Fibroblast of lung (primary cell): ENCODE measurements around the gene PODXL2. TPM values are rescaled to one million over a fixed set of nuclear protein-coding genes. Genes with fewer than 3 reads are reported as not detected.

Experiments used
- DNase-seq, 2 donors: peaks; one replicate each; pipeline versions ENCODE4 v3.0.0 to v3.0.0-alpha.2; 2010; ENCODE audit warnings: low read depth in 2 of 2
- H2AFZ ChIP-seq: 2 replicates; pipeline ENCODE4 v1.5.1; 2012; ENCODE audit warnings: low read length, control low read depth, inconsistent platforms
- H3K27ac ChIP-seq: 2 replicates; pipeline ENCODE4 v1.5.1; 2011; ENCODE audit warnings: low read length, control low read depth; ENCODE audit not compliant: insufficient read depth
- H3K27me3 ChIP-seq: 2 replicates; pipeline ENCODE4 v1.5.1; 2011; ENCODE audit warnings: mild to moderate bottlenecking, low read length; ENCODE audit not compliant: control insufficient read depth, insufficient read depth
- H3K36me3 ChIP-seq: 2 replicates; pipeline ENCODE4 v1.5.1; 2011; ENCODE audit warnings: low read length; ENCODE audit not compliant: control insufficient read depth, insufficient read depth
- H3K4me1 ChIP-seq: 2 replicates; pipeline ENCODE4 v1.5.1; 2011; ENCODE audit warnings: low read length; ENCODE audit not compliant: control insufficient read depth, insufficient read depth; ENCODE audit errors: extremely low read depth
- H3K4me2 ChIP-seq: 2 replicates; pipeline ENCODE4 v1.5.1; 2011; ENCODE audit warnings: low read length, control low read depth; ENCODE audit not compliant: insufficient read depth; ENCODE audit errors: extremely low read depth
- H3K4me3 ChIP-seq, 4 experiments: fragments of 200-600 bp in 1 of 4; sonication (generic) in 1 of 4; replicated peaks in 1 of 4; 2 replicates each; pipeline ENCODE4 v1.5.1; 2011 to 2016; ENCODE audit warnings: low read length in 4 of 4, low read depth in 3 of 4, mild to moderate bottlenecking in 3 of 4, control low read depth in 2 of 4, inconsistent platforms in 1 of 4, mixed read lengths in 1 of 4; ENCODE audit not compliant: insufficient read depth in 1 of 4; ENCODE audit errors: control extremely low read depth in 1 of 4
- H3K79me2 ChIP-seq: 2 replicates; pipeline ENCODE4 v1.5.1; 2012; ENCODE audit warnings: mild to moderate bottlenecking, low read length, inconsistent platforms; ENCODE audit not compliant: control insufficient read depth, insufficient read depth
- H3K9ac ChIP-seq: 2 replicates; pipeline ENCODE4 v1.5.1; 2011; ENCODE audit warnings: mild to moderate bottlenecking, low read length, control low read depth; ENCODE audit not compliant: insufficient read depth
- H3K9me3 ChIP-seq: 2 replicates; pipeline ENCODE4 v1.5.1; 2012; ENCODE audit warnings: low read depth, low read length; ENCODE audit not compliant: control insufficient read depth, insufficient read depth
- H4K20me1 ChIP-seq: 2 replicates; pipeline ENCODE4 v1.5.1; 2011; ENCODE audit warnings: low read length; ENCODE audit not compliant: control insufficient read depth, insufficient read depth; ENCODE audit errors: extremely low read depth
- CTCF ChIP-seq, 2 donors: IDR thresholded peaks in 1 of 2; conservative IDR thresholded peaks in 1 of 2; 1 replicate in 1 of 2; 2 replicates in 1 of 2; pipeline ENCODE4 v1.5.1; 2011 to 2012; ENCODE audit warnings: low read length in 2 of 2, control low read depth in 1 of 2, inconsistent platforms in 1 of 2, low read depth in 1 of 2, mild to moderate bottlenecking in 1 of 2
- EZH2 ChIP-seq: IDR thresholded peaks from 2 replicates; pipeline ENCODE4 v1.5.1; 2012; ENCODE audit warnings: low read length, control low read depth, mild to moderate bottlenecking; ENCODE audit errors: missing control alignments
- polyA plus RNA-seq, 2 donors: library from polyadenylated mRNA; depleted of rRNA in 1 of 2; stranded (reverse) in 1 of 2; unstranded in 1 of 2; fragments of >200 nt; gene quantifications; 2 replicates each; pipeline ENCODE4 v1.2.1, GENCODE V29; 2011 to 2012; ENCODE audit warnings: missing spikeins in 1 of 2
- total RNA-seq: library from RNA; depleted of rRNA; stranded (reverse); fragments of >200 nt; gene quantifications from 2 replicates; pipeline ENCODE4 v1.2.1, GENCODE V29; 2014

PODXL2 gene
- total and polyA plus RNA-seq, 2 donors (not counting 1 experiment from before 2014, with no cell fraction given) = 0.50 to 0.98 TPM

DNA sequence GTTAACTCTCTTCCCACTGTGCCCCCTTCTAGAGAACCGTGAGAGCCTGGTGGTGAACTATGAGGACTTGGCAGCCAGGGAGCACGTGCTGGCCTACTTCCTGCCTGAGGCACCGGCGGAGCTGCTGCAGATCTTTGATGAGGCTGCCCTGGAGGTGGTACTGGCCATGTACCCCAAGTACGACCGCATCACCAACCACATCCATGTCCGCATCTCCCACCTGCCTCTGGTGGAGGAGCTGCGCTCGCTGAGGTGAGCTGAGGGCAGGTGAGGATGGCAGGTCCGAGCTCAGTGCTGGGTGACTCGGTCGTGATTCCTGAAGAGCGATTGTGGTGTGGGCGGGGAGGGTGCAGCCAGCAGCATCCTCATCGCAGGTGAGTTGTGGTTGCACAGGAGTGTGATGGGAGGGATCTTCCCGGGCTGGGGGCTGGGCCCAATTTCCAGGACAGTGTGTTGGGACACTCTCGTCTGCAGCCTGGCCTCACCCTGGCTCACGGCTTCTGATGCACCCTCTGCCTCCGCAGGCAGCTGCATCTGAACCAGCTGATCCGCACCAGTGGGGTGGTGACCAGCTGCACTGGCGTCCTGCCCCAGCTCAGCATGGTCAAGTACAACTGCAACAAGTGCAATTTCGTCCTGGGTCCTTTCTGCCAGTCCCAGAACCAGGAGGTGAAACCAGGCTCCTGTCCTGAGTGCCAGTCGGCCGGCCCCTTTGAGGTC, 22.7 kb upstream of the PODXL2 start:
- no peak overlapping the region for H2AFZ ChIP-seq
- H3K27me3 ChIP-seq = no peaks in the 10 kb centered on the region
- DNase-seq = no peak
- H3K36me3 ChIP-seq = peaks cover 12% of the 10 kb centered on the region
- H3K4me2 ChIP-seq = no peak overlapping the region
- H3K27ac ChIP-seq = no peak overlapping the region
- no peak overlapping the region for H3K9ac ChIP-seq
- no peak overlapping the region for H3K4me3 ChIP-seq
- no peaks in the 10 kb centered on the region for H3K79me2 ChIP-seq
- TF ChIP-seq EZH2 (no peak), CTCF (conservative IDR thresholded peaks at IDR 0.05 in 1 of 2, IDR thresholded peaks at IDR 0.05 in 1 of 2; ENCODE audit: low read depth in 1 of 2, low read length in 2 of 2) (no peak)
- H3K4me1 ChIP-seq = no peaks in the 10 kb centered on the region
- no peaks in the 10 kb centered on the region for H3K9me3 ChIP-seq
- no peaks in the 10 kb centered on the region for H4K20me1 ChIP-seq

DNA sequence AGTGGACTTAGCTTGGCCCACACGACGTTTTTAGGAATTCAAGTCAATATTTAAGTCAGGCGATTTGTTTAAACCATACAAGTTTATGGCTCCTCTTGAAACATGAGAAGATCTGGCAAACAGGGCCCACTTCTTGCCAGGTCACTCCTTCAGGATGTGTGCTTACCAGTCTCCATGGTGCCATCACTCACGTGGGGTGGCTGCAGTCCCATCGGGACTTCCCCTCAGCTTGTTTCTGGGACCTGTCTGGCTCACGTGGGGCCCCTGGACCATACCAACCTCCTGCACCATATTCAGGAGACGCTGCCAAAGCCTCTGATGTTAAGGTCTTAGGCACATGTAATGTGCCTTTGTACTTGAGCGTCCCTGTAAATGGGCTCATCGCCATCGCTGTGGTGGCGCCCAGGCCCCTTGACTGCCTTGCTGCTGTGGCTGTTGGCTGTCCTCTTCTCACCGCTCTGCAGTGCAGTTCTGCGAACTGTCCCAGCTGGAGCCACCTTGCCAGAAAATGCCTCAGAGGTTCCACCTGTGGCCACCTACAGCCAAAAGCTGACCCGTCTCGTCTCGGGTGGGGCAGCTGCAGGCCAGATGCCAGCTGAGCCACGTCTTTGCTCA, 21.9 kb upstream of the PODXL2 start:
- H3K9me3 ChIP-seq = no peaks in the 10 kb centered on the region
- no peaks in the 10 kb centered on the region for H3K4me1 ChIP-seq
- H3K4me3 ChIP-seq = no peak overlapping the region
- no peak for TF ChIP-seq EZH2
- TF ChIP-seq CTCF (conservative IDR thresholded peaks at IDR 0.05 in 1 of 2, IDR thresholded peaks at IDR 0.05 in 1 of 2; ENCODE audit: low read depth in 1 of 2, low read length in 2 of 2) = no peak
- H3K27me3 ChIP-seq = no peaks in the 10 kb centered on the region
- H3K9ac ChIP-seq = no peak overlapping the region
- H3K36me3 ChIP-seq = peaks cover 12% of the 10 kb centered on the region
- H3K27ac ChIP-seq = no peak overlapping the region
- no peaks in the 10 kb centered on the region for H3K79me2 ChIP-seq
- H4K20me1 ChIP-seq = no peaks in the 10 kb centered on the region
- H2AFZ ChIP-seq = no peak overlapping the region
- DNase-seq = no peak
- H3K4me2 ChIP-seq = no peak overlapping the region

DNA sequence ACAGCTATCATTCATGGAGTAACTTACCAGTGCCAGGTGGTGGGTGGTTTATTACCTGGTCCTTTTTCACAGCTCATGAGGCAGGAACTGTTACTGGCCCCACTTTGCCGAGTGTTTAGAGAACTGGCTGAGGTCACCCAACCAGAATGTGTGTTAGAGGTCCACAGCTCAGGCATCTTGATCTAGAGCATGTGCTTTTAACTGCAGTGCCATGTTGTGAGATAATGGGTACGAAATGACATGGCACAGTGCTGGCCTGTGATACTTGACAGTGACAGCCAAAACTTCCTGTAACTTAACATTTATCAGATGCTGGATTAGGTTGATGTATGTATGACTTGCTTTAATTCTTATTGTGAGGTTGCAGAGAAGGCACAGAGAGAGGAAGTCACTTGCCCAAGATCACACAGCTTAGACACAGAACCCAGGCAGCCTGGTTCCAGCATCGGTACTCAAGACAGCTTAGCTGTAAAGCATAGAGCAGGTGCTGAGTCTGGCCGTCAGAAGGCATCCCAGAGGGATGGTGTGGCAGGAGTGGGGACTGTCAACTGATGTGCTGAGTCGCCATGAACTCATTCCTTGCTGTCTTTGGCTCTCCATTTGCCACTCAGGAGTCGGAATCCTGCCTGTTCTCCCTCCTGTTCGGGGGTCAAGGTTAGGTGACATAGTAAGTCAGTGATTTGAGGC, 21.2 kb upstream of the PODXL2 start:
- no peak overlapping the region for H3K9ac ChIP-seq
- H3K4me3 ChIP-seq = no peak overlapping the region
- H3K36me3 ChIP-seq = peaks cover 12% of the 10 kb centered on the region
- no peaks in the 10 kb centered on the region for H3K27me3 ChIP-seq
- no peak for DNase-seq
- H3K4me1 ChIP-seq = no peaks in the 10 kb centered on the region
- no peaks in the 10 kb centered on the region for H3K79me2 ChIP-seq
- no peaks in the 10 kb centered on the region for H4K20me1 ChIP-seq
- no peak overlapping the region for H3K27ac ChIP-seq
- H2AFZ ChIP-seq = no peak overlapping the region
- H3K9me3 ChIP-seq = no peaks in the 10 kb centered on the region
- TF ChIP-seq CTCF (conservative IDR thresholded peaks at IDR 0.05 in 1 of 2, IDR thresholded peaks at IDR 0.05 in 1 of 2; ENCODE audit: low read depth in 1 of 2, low read length in 2 of 2) (no peak), EZH2 (no peak)
- H3K4me2 ChIP-seq = no peak overlapping the region
